Measurements from ENCODE around the gene EHD3. TPM values are rescaled to one million over a fixed set of nuclear protein-coding genes. Genes with fewer than 3 reads are reported as not detected.

The EHD3 gene
- total RNA-seq, 4 donors from 2014 or later = 0.88 to 20.6 (median 2.1) TPM

DNA sequence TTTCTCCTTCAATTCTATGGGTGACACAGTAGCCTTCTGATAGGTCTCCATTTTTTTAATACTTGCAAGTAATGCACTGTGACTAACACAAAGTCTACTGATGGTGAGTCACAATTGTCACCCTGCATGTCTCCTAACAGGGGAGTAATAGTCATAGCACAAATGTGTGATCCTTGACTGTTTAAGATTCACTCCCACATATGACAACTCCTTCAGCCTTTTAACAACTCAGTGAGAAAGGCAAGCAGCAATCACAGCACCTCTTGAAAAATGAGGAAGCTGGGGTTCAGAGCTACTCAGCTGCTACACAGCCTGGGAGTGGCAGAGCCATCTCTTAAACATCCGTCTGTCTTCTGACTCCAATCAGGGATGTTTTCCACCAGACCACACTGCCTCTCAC lies 63.8 kb downstream of the EHD3 start:
- Histone ChIP-seq H3K4me1 (no peaks in the 10 kb centered on the region), H3K9me3 (no peaks in the 10 kb centered on the region), H3K4me3 (no peak overlapping the region), H3K27ac (no peak overlapping the region), H3K27me3 (no peaks in the 10 kb centered on the region), H3K36me3 (no peaks in the 10 kb centered on the region)
- TF ChIP-seq, protein P1, sequence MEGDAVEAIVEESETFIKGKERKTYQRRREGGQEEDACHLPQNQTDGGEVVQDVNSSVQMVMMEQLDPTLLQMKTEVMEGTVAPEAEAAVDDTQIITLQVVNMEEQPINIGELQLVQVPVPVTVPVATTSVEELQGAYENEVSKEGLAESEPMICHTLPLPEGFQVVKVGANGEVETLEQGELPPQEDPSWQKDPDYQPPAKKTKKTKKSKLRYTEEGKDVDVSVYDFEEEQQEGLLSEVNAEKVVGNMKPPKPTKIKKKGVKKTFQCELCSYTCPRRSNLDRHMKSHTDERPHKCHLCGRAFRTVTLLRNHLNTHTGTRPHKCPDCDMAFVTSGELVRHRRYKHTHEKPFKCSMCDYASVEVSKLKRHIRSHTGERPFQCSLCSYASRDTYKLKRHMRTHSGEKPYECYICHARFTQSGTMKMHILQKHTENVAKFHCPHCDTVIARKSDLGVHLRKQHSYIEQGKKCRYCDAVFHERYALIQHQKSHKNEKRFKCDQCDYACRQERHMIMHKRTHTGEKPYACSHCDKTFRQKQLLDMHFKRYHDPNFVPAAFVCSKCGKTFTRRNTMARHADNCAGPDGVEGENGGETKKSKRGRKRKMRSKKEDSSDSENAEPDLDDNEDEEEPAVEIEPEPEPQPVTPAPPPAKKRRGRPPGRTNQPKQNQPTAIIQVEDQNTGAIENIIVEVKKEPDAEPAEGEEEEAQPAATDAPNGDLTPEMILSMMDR (IDR thresholded peaks at IDR 0.05) = no peak
- TF ChIP-seq POLR2A (IDR thresholded peaks at IDR 0.05) = no peak
- DNase-seq = peak in 1 of 3 donors; percentile 19

DNA sequence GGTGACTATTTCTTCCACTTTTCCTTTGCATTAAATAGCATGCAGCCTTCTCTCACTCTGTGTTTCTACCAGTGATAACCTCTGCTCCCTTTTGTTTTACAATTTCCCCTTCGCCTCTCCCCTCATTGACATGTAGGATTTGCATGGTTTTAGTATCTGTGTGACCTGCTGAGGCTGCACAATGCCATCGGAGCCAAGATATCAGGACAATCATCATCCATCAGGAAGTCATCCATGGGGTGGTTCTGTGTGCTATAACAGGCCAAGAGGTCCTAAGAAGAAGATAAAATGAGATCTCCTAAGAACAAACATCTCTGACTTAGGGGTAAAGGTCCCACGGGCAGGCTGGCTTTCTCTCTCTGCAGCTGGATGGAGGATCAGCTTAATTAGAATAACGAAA lies 65.6 kb downstream of the EHD3 start:
- TF ChIP-seq POLR2A (IDR thresholded peaks at IDR 0.05) = no peak
- TF ChIP-seq, protein P1 (IDR thresholded peaks at IDR 0.05) = no peak
- Histone ChIP-seq H3K4me3 (no peak overlapping the region), H3K36me3 (no peaks in the 10 kb centered on the region), H3K9me3 (no peaks in the 10 kb centered on the region), H3K27me3 (no peaks in the 10 kb centered on the region), H3K4me1 (no peaks in the 10 kb centered on the region), H3K27ac (no peak overlapping the region)
- DNase-seq = no peak

DNA sequence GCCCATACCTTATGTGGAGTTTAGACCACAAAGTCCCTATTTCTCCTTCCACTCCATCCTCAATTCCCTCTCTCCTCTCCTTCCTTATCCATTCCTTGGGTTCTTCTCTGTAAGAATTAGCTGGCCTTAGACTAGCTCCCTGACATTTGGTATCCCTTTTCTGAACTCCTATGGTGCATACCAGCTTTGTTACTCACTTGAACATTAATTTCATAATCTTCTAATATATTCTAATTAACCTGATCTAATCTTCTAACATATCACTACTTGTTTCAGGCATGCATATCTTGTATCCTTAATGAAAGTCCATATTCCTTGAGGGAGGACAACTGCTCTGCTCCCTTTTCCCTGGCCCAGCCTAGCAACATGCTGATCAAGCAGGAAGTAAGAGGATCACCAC lies 66.4 kb downstream of the EHD3 start:
- no peak for DNase-seq
- Histone ChIP-seq H3K36me3 (no peaks in the 10 kb centered on the region), H3K4me1 (no peaks in the 10 kb centered on the region), H3K9me3 (no peaks in the 10 kb centered on the region), H3K27me3 (no peaks in the 10 kb centered on the region), H3K27ac (no peak overlapping the region), H3K4me3 (no peak overlapping the region)
- TF ChIP-seq, protein P1 (IDR thresholded peaks at IDR 0.05) = no peak
- no peak for TF ChIP-seq POLR2A (IDR thresholded peaks at IDR 0.05)

DNA sequence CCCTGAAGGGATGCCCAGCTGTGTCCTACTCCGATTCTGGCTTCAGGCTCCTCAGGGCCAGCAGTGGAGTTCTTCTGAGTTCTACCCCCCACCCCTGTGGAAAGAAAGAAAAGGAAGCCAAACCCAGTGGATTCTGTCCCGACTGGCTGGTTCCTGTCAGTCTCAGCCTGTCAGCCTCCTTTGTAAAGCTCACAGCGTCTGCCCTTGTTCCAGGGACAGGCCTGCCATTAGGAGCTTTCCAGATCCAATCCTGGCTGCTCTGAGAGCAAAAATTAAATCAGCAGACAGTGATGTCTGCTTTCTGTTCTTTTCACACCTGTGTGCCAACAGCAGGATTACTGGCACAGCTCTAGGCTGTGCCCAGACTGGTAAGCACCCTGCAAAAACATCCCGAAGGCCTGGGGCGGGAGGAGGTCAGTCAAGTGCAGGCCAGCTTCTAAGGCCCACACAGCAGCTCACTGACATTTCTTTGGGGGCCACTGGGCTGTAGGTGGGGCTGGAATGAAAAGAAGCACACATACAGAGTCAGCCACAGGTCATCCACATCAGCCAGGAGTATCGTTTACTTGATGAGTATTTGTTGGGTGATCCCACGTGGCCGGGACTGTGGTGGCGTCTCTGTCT lies 69.1 kb downstream of the EHD3 start:
- no peaks in the 10 kb centered on the region for H3K36me3 ChIP-seq
- H3K4me1 ChIP-seq = no peaks in the 10 kb centered on the region
- TF ChIP-seq POLR2A (IDR thresholded peaks at IDR 0.05) = no peak
- TF ChIP-seq, protein P1 (IDR thresholded peaks at IDR 0.05) = no peak
- no peaks in the 10 kb centered on the region for H3K9me3 ChIP-seq
- no peak overlapping the region for H3K4me3 ChIP-seq
- DNase-seq = no peak
- H3K27ac ChIP-seq = no peak overlapping the region
- no peaks in the 10 kb centered on the region for H3K27me3 ChIP-seq

DNA sequence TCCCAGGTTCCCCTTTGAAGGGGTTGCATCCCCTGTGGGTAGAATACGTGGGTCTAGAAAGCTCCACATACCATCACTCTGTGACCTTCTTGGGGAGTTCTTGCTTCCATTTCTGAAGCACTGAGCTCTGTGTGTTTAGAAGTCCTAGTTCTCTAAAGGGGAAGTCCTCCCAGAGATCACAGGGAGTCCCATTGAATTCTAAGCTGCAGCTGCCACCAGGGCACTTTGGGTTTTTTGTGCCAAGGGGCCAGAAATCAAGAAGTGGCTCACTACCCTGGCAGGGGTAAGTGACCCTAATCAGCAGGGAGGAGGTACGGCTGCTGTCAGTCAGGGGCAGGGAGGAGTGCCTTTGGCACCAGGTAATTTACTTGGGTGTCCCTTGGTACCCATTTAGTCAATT lies 70.9 kb downstream of the EHD3 start:
- H3K4me3 ChIP-seq = no peak overlapping the region
- no peaks in the 10 kb centered on the region for H3K9me3 ChIP-seq
- no peak overlapping the region for H3K27ac ChIP-seq
- no peaks in the 10 kb centered on the region for H3K27me3 ChIP-seq
- H3K36me3 ChIP-seq = no peaks in the 10 kb centered on the region
- no peak for TF ChIP-seq POLR2A (IDR thresholded peaks at IDR 0.05)
- DNase-seq = no peak
- H3K4me1 ChIP-seq = no peaks in the 10 kb centered on the region

DNA sequence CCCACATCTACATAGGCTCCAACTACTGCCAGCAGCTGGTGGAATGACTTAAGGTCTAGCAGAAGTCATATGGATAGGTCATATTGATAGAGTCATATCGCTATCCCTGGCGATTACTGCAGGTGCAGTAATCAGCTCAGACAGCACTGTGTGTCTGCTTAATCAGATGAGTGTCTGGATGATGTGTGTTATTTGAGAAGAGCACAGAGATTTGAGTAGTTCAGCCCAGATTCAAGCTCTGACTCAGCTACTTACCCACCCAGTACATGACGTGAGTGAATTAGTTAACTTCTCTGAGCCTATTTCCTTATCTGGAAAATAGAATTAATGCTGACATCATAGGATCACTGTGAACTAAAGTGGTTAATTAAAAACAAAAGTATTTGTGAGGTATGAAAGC lies 78.9 kb downstream of the EHD3 start:
- no peak overlapping the region for H3K27ac ChIP-seq
- H3K4me1 ChIP-seq = peaks cover 0 to 2% (median 0%) of the 10 kb centered on the region in 4 donors
- no peak overlapping the region for H3K4me3 ChIP-seq
- H3K36me3 ChIP-seq = no peaks in the 10 kb centered on the region
- H3K9me3 ChIP-seq = no peaks in the 10 kb centered on the region
- H3K27me3 ChIP-seq = no peaks in the 10 kb centered on the region
- no peak for TF ChIP-seq POLR2A (IDR thresholded peaks at IDR 0.05)
- TF ChIP-seq, protein P1 (IDR thresholded peaks at IDR 0.05) = no peak
- no peak for DNase-seq

All from Peyer's patch (tissue), 4 donors.